ENCODE measurements around the gene TATDN2.

The TATDN2 gene

GRCh38 chr3:10235551-10235950, 12.7 kb upstream of the TATDN2 start:
- H3K36me3 ChIP-seq (ENCODE audit: control insufficient read depth, insufficient read depth, low read length) = peaks cover 12% of the 10 kb centered on the region
- no peaks in the 10 kb centered on the region for H3K27me3 ChIP-seq (replicated peaks; ENCODE audit: control insufficient read depth, insufficient read depth, low read length, poor library complexity, severe bottlenecking)
- no peak overlapping the region for H3K4me3 ChIP-seq (ENCODE audit: insufficient read depth, low read depth, low read length, poor library complexity, severe bottlenecking)
- H3K27ac ChIP-seq (ENCODE audit: insufficient read depth, low read length, poor library complexity, severe bottlenecking) = no peak overlapping the region
- H3K9me3 ChIP-seq (ENCODE audit: control insufficient read depth, low read length) = no peaks in the 10 kb centered on the region
- H3K4me1 ChIP-seq (ENCODE audit: control insufficient read depth, insufficient read depth, low read length, poor library complexity, severe bottlenecking) = peaks cover 9% of the 10 kb centered on the region
- DNase-seq = no peak

GRCh38 chr3:10238345-10239183, 9.7 kb upstream of the TATDN2 start:
- Histone ChIP-seq H3K4me3 (ENCODE audit: insufficient read depth, low read depth, low read length, poor library complexity, severe bottlenecking) (no peak overlapping the region), H3K27ac (ENCODE audit: insufficient read depth, low read length, poor library complexity, severe bottlenecking) (peak overlapping the region; percentile 48), H3K4me1 (ENCODE audit: control insufficient read depth, insufficient read depth, low read length, poor library complexity, severe bottlenecking) (peaks cover 33% of the 10 kb centered on the region), H3K36me3 (ENCODE audit: control insufficient read depth, insufficient read depth, low read length) (peaks cover 12% of the 10 kb centered on the region), H3K9me3 (ENCODE audit: control insufficient read depth, low read length) (no peaks in the 10 kb centered on the region), H3K27me3 (replicated peaks; ENCODE audit: control insufficient read depth, insufficient read depth, low read length, poor library complexity, severe bottlenecking) (no peaks in the 10 kb centered on the region)
- DNase-seq = no peak

GRCh38 chr3:10240799-10241198, 7.5 kb upstream of the TATDN2 start:
- no peak overlapping the region for H3K4me3 ChIP-seq (ENCODE audit: insufficient read depth, low read depth, low read length, poor library complexity, severe bottlenecking)
- H3K27me3 ChIP-seq (replicated peaks; ENCODE audit: control insufficient read depth, insufficient read depth, low read length, poor library complexity, severe bottlenecking) = no peaks in the 10 kb centered on the region
- no peaks in the 10 kb centered on the region for H3K9me3 ChIP-seq (ENCODE audit: control insufficient read depth, low read length)
- no peaks in the 10 kb centered on the region for H3K36me3 ChIP-seq (ENCODE audit: control insufficient read depth, insufficient read depth, low read length)
- DNase-seq = no peak
- H3K27ac ChIP-seq (ENCODE audit: insufficient read depth, low read length, poor library complexity, severe bottlenecking) = peak overlapping the region; percentile 22
- peaks cover 33% of the 10 kb centered on the region for H3K4me1 ChIP-seq (ENCODE audit: control insufficient read depth, insufficient read depth, low read length, poor library complexity, severe bottlenecking)

- peak; percentile 59 to 70 (median 67) for DNase-seq
- Histone ChIP-seq H3K4me1 (ENCODE audit: control insufficient read depth, insufficient read depth, low read length, poor library complexity, severe bottlenecking) (peaks cover 33% of the 10 kb centered on the region), H3K27ac (ENCODE audit: insufficient read depth, low read length, poor library complexity, severe bottlenecking) (peak overlapping the region; percentile 69), H3K27me3 (replicated peaks; ENCODE audit: control insufficient read depth, insufficient read depth, low read length, poor library complexity, severe bottlenecking) (no peaks in the 10 kb centered on the region), H3K36me3 (ENCODE audit: control insufficient read depth, insufficient read depth, low read length) (no peaks in the 10 kb centered on the region), H3K9me3 (ENCODE audit: control insufficient read depth, low read length) (no peaks in the 10 kb centered on the region), H3K4me3 (ENCODE audit: insufficient read depth, low read depth, low read length, poor library complexity, severe bottlenecking) (no peak overlapping the region)
Observed at GRCh38 chr3:10242182-10243065, 5.8 kb upstream of the TATDN2 start.

- Histone ChIP-seq H3K9me3 (ENCODE audit: control insufficient read depth, low read length) (no peaks in the 10 kb centered on the region), H3K4me3 (ENCODE audit: insufficient read depth, low read depth, low read length, poor library complexity, severe bottlenecking) (no peak overlapping the region), H3K36me3 (ENCODE audit: control insufficient read depth, insufficient read depth, low read length) (no peaks in the 10 kb centered on the region), H3K27me3 (replicated peaks; ENCODE audit: control insufficient read depth, insufficient read depth, low read length, poor library complexity, severe bottlenecking) (no peaks in the 10 kb centered on the region), H3K4me1 (ENCODE audit: control insufficient read depth, insufficient read depth, low read length, poor library complexity, severe bottlenecking) (peaks cover 26% of the 10 kb centered on the region), H3K27ac (ENCODE audit: insufficient read depth, low read length, poor library complexity, severe bottlenecking) (no peak overlapping the region)
- no peak for DNase-seq
Observed at GRCh38 chr3:10244009-10244408, 4.2 kb upstream of the TATDN2 start.

GRCh38 chr3:10245081-10245712, 3.1 kb upstream of the TATDN2 start:
- no peak overlapping the region for H3K4me3 ChIP-seq (ENCODE audit: insufficient read depth, low read depth, low read length, poor library complexity, severe bottlenecking)
- no peaks in the 10 kb centered on the region for H3K36me3 ChIP-seq (ENCODE audit: control insufficient read depth, insufficient read depth, low read length)
- H3K4me1 ChIP-seq (ENCODE audit: control insufficient read depth, insufficient read depth, low read length, poor library complexity, severe bottlenecking) = peaks cover 38% of the 10 kb centered on the region
- no peak overlapping the region for H3K27ac ChIP-seq (ENCODE audit: insufficient read depth, low read length, poor library complexity, severe bottlenecking)
- H3K27me3 ChIP-seq (replicated peaks; ENCODE audit: control insufficient read depth, insufficient read depth, low read length, poor library complexity, severe bottlenecking) = no peaks in the 10 kb centered on the region
- DNase-seq = no peak
- no peaks in the 10 kb centered on the region for H3K9me3 ChIP-seq (ENCODE audit: control insufficient read depth, low read length)

- peaks cover 33% of the 10 kb centered on the region for H3K4me1 ChIP-seq (ENCODE audit: control insufficient read depth, insufficient read depth, low read length, poor library complexity, severe bottlenecking)
- no peaks in the 10 kb centered on the region for H3K27me3 ChIP-seq (replicated peaks; ENCODE audit: control insufficient read depth, insufficient read depth, low read length, poor library complexity, severe bottlenecking)
- H3K27ac ChIP-seq (ENCODE audit: insufficient read depth, low read length, poor library complexity, severe bottlenecking) = peak overlapping the region; percentile 81
Observed at GRCh38 chr3:10247679-10248183, 528 bp upstream of the TATDN2 start.

GRCh38 chr3:10248984-10249748, 907 bp downstream of the TATDN2 start:
- no peaks in the 10 kb centered on the region for H3K27me3 ChIP-seq (replicated peaks; ENCODE audit: control insufficient read depth, insufficient read depth, low read length, poor library complexity, severe bottlenecking)
- peaks cover 32% of the 10 kb centered on the region for H3K4me1 ChIP-seq (ENCODE audit: control insufficient read depth, insufficient read depth, low read length, poor library complexity, severe bottlenecking)
- peak overlapping the region; percentile 73 for H3K4me3 ChIP-seq (ENCODE audit: insufficient read depth, low read depth, low read length, poor library complexity, severe bottlenecking)
- DNase-seq = peak; percentile 34 to 52 (median 35)
- H3K27ac ChIP-seq (ENCODE audit: insufficient read depth, low read length, poor library complexity, severe bottlenecking) = peak overlapping the region; percentile 81
- H3K36me3 ChIP-seq (ENCODE audit: control insufficient read depth, insufficient read depth, low read length) = peaks cover 13% of the 10 kb centered on the region
- H3K9me3 ChIP-seq (ENCODE audit: control insufficient read depth, low read length) = no peaks in the 10 kb centered on the region

More at GRCh38 chr3:10247679-10248183, 528 bp upstream of the TATDN2 start:
- peak overlapping the region; percentile 73 for H3K4me3 ChIP-seq (ENCODE audit: insufficient read depth, low read depth, low read length, poor library complexity, severe bottlenecking)
- H3K36me3 ChIP-seq (ENCODE audit: control insufficient read depth, insufficient read depth, low read length) = peaks cover 9% of the 10 kb centered on the region
- no peaks in the 10 kb centered on the region for H3K9me3 ChIP-seq (ENCODE audit: control insufficient read depth, low read length)
- no peak for DNase-seq

GRCh38 chr3:10249833-10250232, 1.6 kb downstream of the TATDN2 start:
- no peak for DNase-seq
- Histone ChIP-seq H3K27ac (ENCODE audit: insufficient read depth, low read length, poor library complexity, severe bottlenecking) (peak overlapping the region; percentile 81), H3K36me3 (ENCODE audit: control insufficient read depth, insufficient read depth, low read length) (peaks cover 20% of the 10 kb centered on the region), H3K4me3 (ENCODE audit: insufficient read depth, low read depth, low read length, poor library complexity, severe bottlenecking) (peak overlapping the region; percentile 73), H3K9me3 (ENCODE audit: control insufficient read depth, low read length) (no peaks in the 10 kb centered on the region), H3K27me3 (replicated peaks; ENCODE audit: control insufficient read depth, insufficient read depth, low read length, poor library complexity, severe bottlenecking) (no peaks in the 10 kb centered on the region), H3K4me1 (ENCODE audit: control insufficient read depth, insufficient read depth, low read length, poor library complexity, severe bottlenecking) (peaks cover 38% of the 10 kb centered on the region)
